ENCODE measurements around the gene LRRC45.

LRRC45 gene

GRCh38 chr17:82028246-82028645 is 5.1 kb downstream of the LRRC45 start:
- H3K4me3 Mint-ChIP-seq: no peak overlapping the region
- DNase-seq (ENCODE audit: low spot score): no peak

GRCh38 chr17:82028966-82029365 is 5.9 kb downstream of the LRRC45 start:
- Mint-ChIP-seq H3K4me1 (ENCODE audit: low read depth) (peaks cover 11% of the 10 kb centered on the region), H3K36me3 (ENCODE audit: low read depth) (peaks cover 11% of the 10 kb centered on the region), H3K27me3 (ENCODE audit: low read depth) (no peaks in the 10 kb centered on the region), H3K9me3 (no peaks in the 10 kb centered on the region), H3K4me3 (no peak overlapping the region), H3K27ac (no peak overlapping the region)
- no peak for DNase-seq (ENCODE audit: low spot score)

More at GRCh38 chr17:82028246-82028645, 5.1 kb downstream of the LRRC45 start:
- Mint-ChIP-seq H3K36me3 (ENCODE audit: low read depth) (peaks cover 11% of the 10 kb centered on the region), H3K4me1 (ENCODE audit: low read depth) (peaks cover 14% of the 10 kb centered on the region), H3K27me3 (ENCODE audit: low read depth) (no peaks in the 10 kb centered on the region), H3K27ac (no peak overlapping the region), H3K9me3 (no peaks in the 10 kb centered on the region)

GRCh38 chr17:82029391-82029790 is 6.3 kb downstream of the LRRC45 start:
- Mint-ChIP-seq H3K4me1 (ENCODE audit: low read depth) (peaks cover 7% of the 10 kb centered on the region), H3K27ac (no peak overlapping the region), H3K36me3 (ENCODE audit: low read depth) (peaks cover 11% of the 10 kb centered on the region), H3K9me3 (no peaks in the 10 kb centered on the region), H3K4me3 (peak overlapping the region; percentile 43), H3K27me3 (ENCODE audit: low read depth) (no peaks in the 10 kb centered on the region)
- no peak for DNase-seq (ENCODE audit: low spot score)

GRCh38 chr17:82029990-82030469 is 6.9 kb downstream of the LRRC45 start:
- Mint-ChIP-seq H3K36me3 (ENCODE audit: low read depth) (peaks cover 13% of the 10 kb centered on the region), H3K4me3 (no peak overlapping the region), H3K9me3 (no peaks in the 10 kb centered on the region), H3K27me3 (ENCODE audit: low read depth) (no peaks in the 10 kb centered on the region), H3K27ac (no peak overlapping the region), H3K4me1 (ENCODE audit: low read depth) (peaks cover 7% of the 10 kb centered on the region)
- DNase-seq (ENCODE audit: low spot score): no peak

GRCh38 chr17:82030470-82031302 is 7.6 kb downstream of the LRRC45 start:
- peaks cover 10% of the 10 kb centered on the region for H3K4me1 Mint-ChIP-seq (ENCODE audit: low read depth)
- no peaks in the 10 kb centered on the region for H3K9me3 Mint-ChIP-seq
- H3K27ac Mint-ChIP-seq: peak overlapping the region; percentile 79
- H3K36me3 Mint-ChIP-seq (ENCODE audit: low read depth): peaks cover 15% of the 10 kb centered on the region
- H3K4me3 Mint-ChIP-seq: peak overlapping the region; percentile 87
- DNase-seq (ENCODE audit: low spot score): peak; percentile 85
- H3K27me3 Mint-ChIP-seq (ENCODE audit: low read depth): no peaks in the 10 kb centered on the region

- Mint-ChIP-seq H3K4me3 (peak within 1 kb of the TSS; percentile 87), H3K4me1 (ENCODE audit: low read depth) (peaks cover 13% of the 10 kb centered on the region), H3K27me3 (ENCODE audit: low read depth) (no peaks in the 10 kb centered on the region), H3K27ac (peak within 1 kb of the TSS; percentile 79), H3K9me3 (no peaks in the 10 kb centered on the region), H3K36me3 (ENCODE audit: low read depth) (peaks cover 15% of the 10 kb centered on the region)
- no peak for DNase-seq (ENCODE audit: low spot score)
These were observed 8.3 kb downstream of the LRRC45 start, which contains the start of gene RAC3 for GRCh38 chr17:82031303-82031884. TSS of gene RAC3 (plus strand) at chr17:82031678. CDS start at chr17:82031762, 84 bp downstream.

- DNase-seq (ENCODE audit: low spot score): peak; percentile 46
- peaks cover 15% of the 10 kb centered on the region for H3K36me3 Mint-ChIP-seq (ENCODE audit: low read depth)
- H3K4me3 Mint-ChIP-seq: peak overlapping the region; percentile 70
- H3K4me1 Mint-ChIP-seq (ENCODE audit: low read depth): peaks cover 11% of the 10 kb centered on the region
- no peak overlapping the region for H3K27ac Mint-ChIP-seq
- H3K27me3 Mint-ChIP-seq (ENCODE audit: low read depth): no peaks in the 10 kb centered on the region
- H3K9me3 Mint-ChIP-seq: no peaks in the 10 kb centered on the region
These were observed 9.0 kb downstream of the LRRC45 start for GRCh38 chr17:82031885-82032627.

GRCh38 chr17:82033359-82034085 is 10.4 kb downstream of the LRRC45 start:
- no peak for DNase-seq (ENCODE audit: low spot score)
- H3K4me3 Mint-ChIP-seq: no peak overlapping the region
- H3K27me3 Mint-ChIP-seq (ENCODE audit: low read depth): no peaks in the 10 kb centered on the region
- peaks cover 11% of the 10 kb centered on the region for H3K4me1 Mint-ChIP-seq (ENCODE audit: low read depth)
- H3K27ac Mint-ChIP-seq: no peak overlapping the region
- peaks cover 12% of the 10 kb centered on the region for H3K36me3 Mint-ChIP-seq (ENCODE audit: low read depth)
- no peaks in the 10 kb centered on the region for H3K9me3 Mint-ChIP-seq

GRCh38 chr17:82034371-82035011 is 11.4 kb downstream of the LRRC45 start:
- no peaks in the 10 kb centered on the region for H3K27me3 Mint-ChIP-seq (ENCODE audit: low read depth)
- H3K4me1 Mint-ChIP-seq (ENCODE audit: low read depth): peaks cover 19% of the 10 kb centered on the region
- no peak overlapping the region for H3K4me3 Mint-ChIP-seq
- H3K27ac Mint-ChIP-seq: no peak overlapping the region
- peaks cover 11% of the 10 kb centered on the region for H3K36me3 Mint-ChIP-seq (ENCODE audit: low read depth)
- no peaks in the 10 kb centered on the region for H3K9me3 Mint-ChIP-seq
- DNase-seq (ENCODE audit: low spot score): no peak

- Mint-ChIP-seq H3K27me3 (ENCODE audit: low read depth) (no peaks in the 10 kb centered on the region), H3K4me1 (ENCODE audit: low read depth) (peaks cover 19% of the 10 kb centered on the region), H3K36me3 (ENCODE audit: low read depth) (peaks cover 9% of the 10 kb centered on the region), H3K27ac (no peak overlapping the region), H3K4me3 (peak overlapping the region; percentile 74), H3K9me3 (no peaks in the 10 kb centered on the region)
- no peak for DNase-seq (ENCODE audit: low spot score)
These were observed 12.4 kb downstream of the LRRC45 start for GRCh38 chr17:82035488-82035887.

GRCh38 chr17:82035956-82036633 is 13.0 kb downstream of the LRRC45 start:
- Mint-ChIP-seq H3K4me1 (ENCODE audit: low read depth) (peaks cover 19% of the 10 kb centered on the region), H3K4me3 (peak overlapping the region; percentile 74), H3K27me3 (ENCODE audit: low read depth) (no peaks in the 10 kb centered on the region), H3K36me3 (ENCODE audit: low read depth) (peaks cover 9% of the 10 kb centered on the region), H3K27ac (no peak overlapping the region), H3K9me3 (no peaks in the 10 kb centered on the region)
- no peak for DNase-seq (ENCODE audit: low spot score)

- DNase-seq (ENCODE audit: low spot score): no peak
- H3K27ac Mint-ChIP-seq: no peak overlapping the region
- H3K36me3 Mint-ChIP-seq (ENCODE audit: low read depth): peaks cover 9% of the 10 kb centered on the region
- H3K4me3 Mint-ChIP-seq: peak overlapping the region; percentile 74
- no peaks in the 10 kb centered on the region for H3K27me3 Mint-ChIP-seq (ENCODE audit: low read depth)
- H3K4me1 Mint-ChIP-seq (ENCODE audit: low read depth): peaks cover 19% of the 10 kb centered on the region
- no peaks in the 10 kb centered on the region for H3K9me3 Mint-ChIP-seq
These were observed 13.6 kb downstream of the LRRC45 start for GRCh38 chr17:82036634-82037091.
